ENCODE data around the gene C12orf43. TPM values are rescaled to one million over a fixed set of nuclear protein-coding genes. Genes with fewer than 3 reads are reported as not detected.
A peak's percentile ranks its signal among the peaks of the same experiment; 100 is the strongest.

The C12orf43 gene
- total RNA-seq, 1 donor from 2014 or later: 21.2 TPM

- Mint-ChIP-seq H3K27ac (peak overlapping the region; percentile 62), H3K36me3 (no peaks in the 10 kb centered on the region), H3K27me3 (no peaks in the 10 kb centered on the region), H3K9me3 (no peaks in the 10 kb centered on the region), H3K4me1 (ENCODE audit: unreplicated experiment) (peaks cover 12% of the 10 kb centered on the region), H3K4me3 (peak overlapping the region; percentile 55)
- no peak for DNase-seq (ENCODE audit: extremely low spot score, unreplicated experiment)
- TF ChIP-seq CTCF (conservative IDR thresholded peaks at IDR 0.05): no peak
Measured at GRCh38 chr12:120981407-120981941, 34.8 kb downstream of the C12orf43 start.

- H3K27me3 Mint-ChIP-seq: no peaks in the 10 kb centered on the region
- DNase-seq (ENCODE audit: extremely low spot score, unreplicated experiment): no peak
- peak overlapping the region; percentile 57 for H3K27ac Mint-ChIP-seq
- no peaks in the 10 kb centered on the region for H3K36me3 Mint-ChIP-seq
- H3K9me3 Mint-ChIP-seq: no peaks in the 10 kb centered on the region
- peak overlapping the region; percentile 80 for H3K4me3 Mint-ChIP-seq
- TF ChIP-seq CTCF (conservative IDR thresholded peaks at IDR 0.05): no peak
- H3K4me1 Mint-ChIP-seq (ENCODE audit: unreplicated experiment): peaks cover 16% of the 10 kb centered on the region
Measured at GRCh38 chr12:120980800-120981368, 35.4 kb downstream of the C12orf43 start.

GRCh38 chr12:120979862-120980696 is 36.2 kb downstream of the C12orf43 start:
- peak overlapping the region; percentile 83 for H3K4me3 Mint-ChIP-seq
- peak overlapping the region; percentile 57 for H3K27ac Mint-ChIP-seq
- no peak for DNase-seq (ENCODE audit: extremely low spot score, unreplicated experiment)
- no peak for TF ChIP-seq CTCF (conservative IDR thresholded peaks at IDR 0.05)
- H3K27me3 Mint-ChIP-seq: no peaks in the 10 kb centered on the region
- peaks cover 16% of the 10 kb centered on the region for H3K4me1 Mint-ChIP-seq (ENCODE audit: unreplicated experiment)
- no peaks in the 10 kb centered on the region for H3K36me3 Mint-ChIP-seq
- no peaks in the 10 kb centered on the region for H3K9me3 Mint-ChIP-seq

- Mint-ChIP-seq H3K9me3 (no peaks in the 10 kb centered on the region), H3K36me3 (no peaks in the 10 kb centered on the region), H3K27me3 (no peaks in the 10 kb centered on the region), H3K27ac (no peak overlapping the region), H3K4me3 (peak overlapping the region; percentile 83), H3K4me1 (ENCODE audit: unreplicated experiment) (peaks cover 14% of the 10 kb centered on the region)
- no peak for TF ChIP-seq CTCF (conservative IDR thresholded peaks at IDR 0.05)
- DNase-seq (ENCODE audit: extremely low spot score, unreplicated experiment): no peak
Measured at GRCh38 chr12:120979220-120979861, 36.9 kb downstream of the C12orf43 start.

GRCh38 chr12:120978296-120979219 is 37.7 kb downstream of the C12orf43 start, which contains the start of gene HNF1A:
Gene HNF1A, plus strand, starts transcription at chr12:120978543. Its CDS starts 226 bp downstream, at chr12:120978769.
- TF ChIP-seq CTCF (conservative IDR thresholded peaks at IDR 0.05): no peak
- peaks cover 10% of the 10 kb centered on the region for H3K4me1 Mint-ChIP-seq (ENCODE audit: unreplicated experiment)
- no peaks in the 10 kb centered on the region for H3K36me3 Mint-ChIP-seq
- peak within 1 kb of the TSS; percentile 72 for H3K27ac Mint-ChIP-seq
- peak within 1 kb of the TSS; percentile 83 for H3K4me3 Mint-ChIP-seq
- no peaks in the 10 kb centered on the region for H3K9me3 Mint-ChIP-seq
- no peaks in the 10 kb centered on the region for H3K27me3 Mint-ChIP-seq
- no peak for DNase-seq (ENCODE audit: extremely low spot score, unreplicated experiment)
